Stimulated activated CD4-positive, alpha-beta T cell treated with anti-CD3 and anti-CD28 coated beads, Interleukin-4, amount 100 ng/mL, for 4 hours (primary cell): ENCODE results near the gene UNC13A.
"Not testable (repeated sequence)": the region's sequence is repeated elsewhere in the genome, so short reads cannot be mapped to it uniquely, and the experiment has no call there.

Experiments used
- DNase-seq, 2 experiments: peaks; one replicate each; pipeline ENCODE4 v3.0.0-alpha.2; 2020

The UNC13A gene

GRCh38 chr19:17560205-17560595 lies 128.0 kb downstream of the UNC13A start:
- DNase-seq: no peak

GRCh38 chr19:17557466-17557865 lies 130.7 kb downstream of the UNC13A start:
- DNase-seq: no peak

GRCh38 chr19:17556995-17557394 lies 131.2 kb downstream of the UNC13A start:
- DNase-seq: no peak

GRCh38 chr19:17555929-17556813 lies 132.0 kb downstream of the UNC13A start:
- peak in 1 of 2 experiments; percentile 47 for DNase-seq

- peak; percentile 99 to 100 for DNase-seq
Measured at GRCh38 chr19:17555480-17555928, 132.7 kb downstream of the UNC13A start, which contains the start of gene COLGALT1. TSS of gene COLGALT1 (plus strand) at chr19:17555649. CDS start at chr19:17555714, 65 bp downstream.

- no peak for DNase-seq
Measured at GRCh38 chr19:17554968-17555479, 133.1 kb downstream of the UNC13A start.

- DNase-seq: no peak
Measured at GRCh38 chr19:17553256-17553655, 134.9 kb downstream of the UNC13A start.

GRCh38 chr19:17552735-17553134 lies 135.4 kb downstream of the UNC13A start:
- not testable (repeated sequence) for DNase-seq
